Measurements from ENCODE around the gene GATA3. TPM values are rescaled to one million over a fixed set of nuclear protein-coding genes. Genes with fewer than 3 reads are reported as not detected.
A peak's percentile ranks its signal among the peaks of the same experiment; 100 is the strongest.

GATA3 gene
- total RNA-seq, 4 donors from 2014 or later, result 0.35 to 1.3 (median 0.40) TPM; not detected in 1

- Histone ChIP-seq H3K27me3 (peaks cover 46 to 100% (median 58%) of the 10 kb centered on the region in 4 donors), H3K36me3 (no peaks in the 10 kb centered on the region), H3K4me3 (peak overlapping the region in 2 of 4 donors; percentile 46 to 64), H3K9me3 (no peaks in the 10 kb centered on the region), H3K27ac (no peak overlapping the region), H3K4me1 (peaks cover 53 to 90% (median 60%) of the 10 kb centered on the region in 3 donors)
- DNase-seq, result no peak
- intact Hi-C loops (cut with DNase I), result no loop called here
- 6 to 10% methylated on average over 5 to 14 of the region's 29 CpGs for WGBS, 2 donors
- TF ChIP-seq CTCF (IDR thresholded peaks at IDR 0.05) (no peak), POLR2A (IDR thresholded peaks at IDR 0.05) (no peak)
Observed at GRCh38 chr10:8051851-8052257, 2.6 kb upstream of the GATA3 start.

DNA sequence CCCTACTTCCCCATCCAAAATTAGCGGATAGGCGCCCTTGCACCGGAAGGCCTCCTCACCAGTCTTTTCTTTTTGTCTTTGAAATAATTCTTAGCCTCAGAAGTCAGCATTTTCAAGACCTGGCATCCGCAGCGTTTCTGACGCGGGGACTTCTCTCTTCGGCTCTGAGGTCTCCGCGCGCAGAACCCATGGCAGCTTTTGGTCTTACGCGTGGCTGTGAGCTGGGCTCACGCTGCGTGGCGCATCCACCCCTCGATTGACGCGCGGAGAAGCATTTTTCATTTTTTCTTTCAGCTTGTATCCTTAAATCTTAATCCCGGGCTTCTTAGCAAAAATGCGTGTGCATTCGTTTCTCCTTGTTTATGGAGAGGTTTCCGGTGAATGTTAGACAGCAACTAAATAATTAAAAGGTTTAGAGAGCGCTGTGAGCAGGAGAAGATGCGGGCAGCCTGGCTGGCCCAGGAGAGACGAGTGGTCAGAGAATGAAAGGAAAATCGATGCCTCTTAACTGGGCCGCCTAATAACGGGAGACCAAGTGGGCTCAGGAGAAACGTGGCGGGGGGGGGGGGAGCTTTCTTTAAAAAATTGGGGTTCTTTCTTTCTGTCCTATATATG, 2.0 kb upstream of the GATA3 start:
- peaks cover 53 to 88% (median 60%) of the 10 kb centered on the region in 3 donors for H3K4me1 ChIP-seq
- H3K36me3 ChIP-seq, result no peaks in the 10 kb centered on the region
- H3K4me3 ChIP-seq, result no peak overlapping the region
- H3K27me3 ChIP-seq, result peaks cover 44 to 100% (median 54%) of the 10 kb centered on the region in 4 donors
- TF ChIP-seq POLR2A (IDR thresholded peaks at IDR 0.05), result no peak
- TF ChIP-seq CTCF (IDR thresholded peaks at IDR 0.05), result no peak
- H3K9me3 ChIP-seq, result no peaks in the 10 kb centered on the region
- no peak for DNase-seq
- no peak overlapping the region for H3K27ac ChIP-seq
- intact Hi-C loops (cut with DNase I), result no loop called here
- WGBS, 2 donors, result 9 to 16% methylated on average over 32 of the region's 32 CpGs

DNA sequence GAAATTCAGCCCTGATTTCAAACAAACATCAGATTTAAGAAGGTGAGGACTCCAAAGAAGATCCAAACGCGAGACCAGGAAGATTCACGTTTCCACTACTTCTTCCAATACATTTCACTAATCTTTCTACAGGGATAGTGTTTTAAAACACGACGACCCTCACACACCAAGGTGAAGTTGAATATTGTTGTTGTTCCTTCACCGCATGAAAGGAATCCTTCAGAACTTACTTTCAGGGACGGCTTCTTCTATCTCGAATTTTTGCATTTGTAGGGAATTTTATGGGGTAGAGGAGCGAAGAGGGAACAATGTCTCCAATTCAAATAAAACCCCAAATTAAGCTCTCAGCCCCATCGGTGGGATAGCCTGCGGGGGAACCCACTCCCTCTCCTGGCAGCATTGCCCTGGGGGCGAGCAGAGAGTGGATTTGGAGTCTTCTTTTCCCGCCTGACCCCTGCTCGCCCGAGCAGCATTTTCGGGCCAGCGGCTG, 1.5 kb upstream of the GATA3 start:
- H3K4me1 ChIP-seq, result peaks cover 53 to 82% (median 60%) of the 10 kb centered on the region in 3 donors
- 6 to 18% methylated on average over 13 to 15 of the region's 17 CpGs for WGBS, 2 donors
- H3K27ac ChIP-seq, result no peak overlapping the region

GRCh38 chr10:8053446-8054243, 843 bp upstream of the GATA3 start:
- TF ChIP-seq CTCF (IDR thresholded peaks at IDR 0.05) (peak in 5 of 6 experiments; percentile 66 to 93 (median 81)), POLR2A (IDR thresholded peaks at IDR 0.05) (peak in 1 of 4 donors; percentile 40)
- H3K36me3 ChIP-seq, result no peaks in the 10 kb centered on the region
- peak overlapping the region; percentile 39 to 76 (median 54) for H3K4me3 ChIP-seq
- peak overlapping the region in 2 of 4 donors; percentile 8 to 18 for H3K27ac ChIP-seq
- 2 to 3% methylated on average over 13 to 24 of the region's 60 CpGs for WGBS, 2 donors
- intact Hi-C loops (cut with DNase I), result no loop called here
- H3K27me3 ChIP-seq, result peaks cover 33 to 100% (median 42%) of the 10 kb centered on the region in 4 donors
- peaks cover 53 to 76% (median 60%) of the 10 kb centered on the region in 3 donors for H3K4me1 ChIP-seq
- no peak for DNase-seq
- H3K9me3 ChIP-seq, result no peaks in the 10 kb centered on the region

More for the DNA sequence above, 1.5 kb upstream of the GATA3 start:
- intact Hi-C loops (cut with DNase I), result no loop called here
- Histone ChIP-seq H3K4me3 (peak overlapping the region in 3 of 4 donors; percentile 47 to 76 (median 61)), H3K36me3 (no peaks in the 10 kb centered on the region), H3K9me3 (no peaks in the 10 kb centered on the region), H3K27me3 (peaks cover 38 to 100% (median 49%) of the 10 kb centered on the region in 4 donors)
- DNase-seq, result no peak
- TF ChIP-seq POLR2A (IDR thresholded peaks at IDR 0.05) (no peak), CTCF (IDR thresholded peaks at IDR 0.05) (peak in 1 of 6 experiments; percentile 47)

DNA sequence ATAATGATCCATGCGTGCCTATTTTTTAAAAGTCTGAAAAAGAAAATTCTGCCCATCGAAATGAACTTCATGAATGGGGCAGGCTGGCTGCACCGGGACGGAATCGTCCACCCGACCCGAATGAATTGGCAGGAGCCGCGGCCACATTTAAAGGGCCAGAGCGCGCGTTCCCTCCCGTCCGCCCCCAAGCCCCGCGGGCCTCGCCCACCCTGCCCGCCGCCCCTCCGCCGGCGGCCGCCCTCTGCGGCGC, 319 bp upstream of the GATA3 start:
- H3K36me3 ChIP-seq, result no peaks in the 10 kb centered on the region
- H3K27me3 ChIP-seq, result peaks cover 27 to 100% (median 38%) of the 10 kb centered on the region in 4 donors
- H3K9me3 ChIP-seq, result no peaks in the 10 kb centered on the region
- H3K27ac ChIP-seq, result peak overlapping the region in 2 of 4 donors; percentile 8 to 49
- H3K4me1 ChIP-seq, result peaks cover 53 to 71% (median 59%) of the 10 kb centered on the region in 3 donors
- TF ChIP-seq CTCF (IDR thresholded peaks at IDR 0.05) (no peak), POLR2A (IDR thresholded peaks at IDR 0.05) (no peak)
- no peak for DNase-seq
- H3K4me3 ChIP-seq, result peak overlapping the region; percentile 39 to 76 (median 54)
- 0% methylated on average over 6 to 9 of the region's 25 CpGs for WGBS, 2 donors
- intact Hi-C loops (cut with DNase I), result no loop called here

Data from esophagus squamous epithelium (tissue), 5 donors.